Breast epithelium (tissue), 4 donors: ENCODE results near the gene TXNRD2. TPM values are rescaled to one million over a fixed set of nuclear protein-coding genes. Genes with fewer than 3 reads are reported as not detected.
A peak's percentile ranks its signal among the peaks of the same experiment; 100 is the strongest.

Experiments used
- DNase-seq, 2 donors: peaks; one replicate each; pipeline ENCODE4 v3.0.0-alpha.2; 2019; ENCODE audit warnings: low spot score in 2 of 2
- H3K27ac ChIP-seq, 2 donors: fragments of 200-600 bp; sonication (generic) in 1 of 2; one replicate each; pipeline ENCODE4 v1.5.1; 2016 to 2019; ENCODE audit warnings: mild to moderate bottlenecking in 1 of 2
- H3K27me3 ChIP-seq, 2 donors: fragments of 200-600 bp; sonication (generic) in 1 of 2; one replicate each; pipeline versions ENCODE4 v1.5.1 to v1.6.0; 2017 to 2019; ENCODE audit warnings: control low read depth in 1 of 2, mild to moderate bottlenecking in 1 of 2
- H3K36me3 ChIP-seq: fragments of 200-600 bp; one replicate; pipeline ENCODE4 v1.5.1; 2019
- H3K4me1 ChIP-seq, 2 donors: fragments of 200-600 bp; sonication (generic); one replicate each; pipeline ENCODE4 v1.5.1; 2016 to 2019; ENCODE audit warnings: control low read depth in 1 of 2
- H3K4me3 ChIP-seq, 3 donors: fragments of 200-600 bp; sonication (generic); 1 replicate in 2 of 3; 2 replicates in 1 of 3; pipeline ENCODE4 v1.5.1; 2016 to 2019; ENCODE audit warnings: mild to moderate bottlenecking in 3 of 3, moderate library complexity in 2 of 3
- H3K9me3 ChIP-seq, 2 donors: fragments of 200-600 bp; sonication (generic) in 1 of 2; one replicate each; pipeline ENCODE4 v1.5.1; 2016 to 2019; ENCODE audit warnings: control low read depth in 1 of 2
- CTCF ChIP-seq, 3 donors: fragments of 450-650 bp; IDR thresholded peaks; one replicate each; pipeline ENCODE4 v1.5.1; 2016 to 2017; ENCODE audit warnings: antibody characterized with exemption in 3 of 3, mild to moderate bottlenecking in 3 of 3, moderate library complexity in 3 of 3
- POLR2A ChIP-seq: fragments of 450-650 bp; IDR thresholded peaks from one replicate; pipeline ENCODE4 v1.6.1; 2016; ENCODE audit warnings: antibody characterized with exemption, mild to moderate bottlenecking, moderate library complexity
- POLR2AphosphoS5 ChIP-seq, 3 donors: sonication (generic); formaldehyde crosslinking; IDR thresholded peaks; one replicate each; pipeline ENCODE4 v1.6.1; 2017; ENCODE audit warnings: antibody characterized with exemption in 3 of 3
- intact Hi-C: fragments of 100-400 bp; cut with DNase I; formaldehyde crosslinking; loops from one replicate; pipeline ENCODE4 v1.15.1; 2023; ENCODE audit warnings: low total_unique reads
- total RNA-seq, 3 donors: library from RNA; depleted of rRNA; stranded (reverse); fragments of >200 nt; gene quantifications; one replicate each; pipeline ENCODE4 v1.1.0, GENCODE V29; 2016

Gene TXNRD2
- total RNA-seq, 3 donors from 2014 or later: 13.8 to 22.8 (median 20.6) TPM

GRCh38 chr22:19875061-19875530 is 66.5 kb downstream of the TXNRD2 start:
- intact Hi-C loops: loop anchor here (2.0 kb wide), 1 partner anchor 38 kb away; no protein-coding TSS in a partner anchor
- no peak for TF ChIP-seq CTCF (IDR thresholded peaks at IDR 0.05)
- no peak for TF ChIP-seq POLR2A
- TF ChIP-seq POLR2AphosphoS5 (IDR thresholded peaks at IDR 0.05): no peak

GRCh38 chr22:19874307-19875060 is 67.1 kb downstream of the TXNRD2 start:
- peak in 1 of 2 donors; percentile 51 for DNase-seq
- Histone ChIP-seq H3K27me3 (no peaks in the 10 kb centered on the region), H3K4me1 (no peaks in the 10 kb centered on the region), H3K4me3 (no peak overlapping the region), H3K36me3 (no peaks in the 10 kb centered on the region), H3K9me3 (no peaks in the 10 kb centered on the region), H3K27ac (no peak overlapping the region)
- TF ChIP-seq CTCF (IDR thresholded peaks at IDR 0.05) (no peak), POLR2AphosphoS5 (IDR thresholded peaks at IDR 0.05) (no peak), POLR2A (no peak)
- intact Hi-C loops: loop anchor here (2.0 kb wide), 1 partner anchor 38 kb away; no protein-coding TSS in a partner anchor

More at GRCh38 chr22:19875061-19875530, 66.5 kb downstream of the TXNRD2 start:
- H3K4me1 ChIP-seq: no peaks in the 10 kb centered on the region
- H3K27ac ChIP-seq: no peak overlapping the region
- no peaks in the 10 kb centered on the region for H3K9me3 ChIP-seq
- H3K27me3 ChIP-seq: no peaks in the 10 kb centered on the region
- H3K4me3 ChIP-seq: no peak overlapping the region
- no peaks in the 10 kb centered on the region for H3K36me3 ChIP-seq
- DNase-seq: peak in 1 of 2 donors; percentile 45

- no peak for TF ChIP-seq POLR2A
- no peak for TF ChIP-seq CTCF (IDR thresholded peaks at IDR 0.05)
- TF ChIP-seq POLR2AphosphoS5 (IDR thresholded peaks at IDR 0.05): no peak
- H3K4me1 ChIP-seq: no peaks in the 10 kb centered on the region
- DNase-seq: peak in 1 of 2 donors; percentile 25
- H3K27me3 ChIP-seq: no peaks in the 10 kb centered on the region
- intact Hi-C loops: loop anchor here (2.0 kb wide), 1 partner anchor 37 kb away; no protein-coding TSS in a partner anchor
- H3K9me3 ChIP-seq: no peaks in the 10 kb centered on the region
- H3K4me3 ChIP-seq: no peak overlapping the region
- no peaks in the 10 kb centered on the region for H3K36me3 ChIP-seq
- H3K27ac ChIP-seq: no peak overlapping the region
Observed at GRCh38 chr22:19873960-19874306, 67.7 kb downstream of the TXNRD2 start.

GRCh38 chr22:19873138-19873959 is 68.3 kb downstream of the TXNRD2 start:
- peak overlapping the region in 1 of 3 donors; percentile 2 for H3K4me3 ChIP-seq
- no peaks in the 10 kb centered on the region for H3K9me3 ChIP-seq
- TF ChIP-seq POLR2AphosphoS5 (IDR thresholded peaks at IDR 0.05) (no peak), POLR2A (no peak), CTCF (IDR thresholded peaks at IDR 0.05) (no peak)
- intact Hi-C loops: no loop called here
- no peaks in the 10 kb centered on the region for H3K27me3 ChIP-seq
- H3K27ac ChIP-seq: no peak overlapping the region
- no peaks in the 10 kb centered on the region for H3K4me1 ChIP-seq
- H3K36me3 ChIP-seq: no peaks in the 10 kb centered on the region
- DNase-seq: peak in 1 of 2 donors; percentile 41
